Neuronal stem cell (in vitro differentiated cells): ENCODE data around the gene SIGLEC7.

Experiments used
- DNase-seq: peaks from one replicate; pipeline ENCODE4 v3.0.0-alpha.2; 2013; ENCODE audit warnings: low spot score
- H2AFZ ChIP-seq: one replicate; pipeline ENCODE4 v1.6.1; 2013; ENCODE audit warnings: mild to moderate bottlenecking, low read length, inconsistent platforms
- H2AK5ac ChIP-seq: 2 replicates; pipeline ENCODE4 v1.6.1; 2013; ENCODE audit warnings: low read depth, mild to moderate bottlenecking, inconsistent platforms, low read length, moderate library complexity, mixed read lengths
- H2BK120ac ChIP-seq: 2 replicates; pipeline ENCODE4 v1.6.1; 2013; ENCODE audit warnings: low read depth, mild to moderate bottlenecking, inconsistent platforms, low read length, moderate library complexity, mixed read lengths
- H2BK12ac ChIP-seq: one replicate; pipeline ENCODE4 v1.6.1; 2013; ENCODE audit warnings: low read length, inconsistent platforms
- H2BK15ac ChIP-seq: 2 replicates; pipeline ENCODE4 v1.6.1; 2013; ENCODE audit warnings: mild to moderate bottlenecking, low read length, inconsistent platforms, mixed read lengths
- H2BK5ac ChIP-seq: one replicate; pipeline ENCODE4 v1.6.1; 2013; ENCODE audit warnings: inconsistent platforms, mild to moderate bottlenecking, low read length, moderate library complexity
- H3K14ac ChIP-seq: one replicate; pipeline ENCODE4 v1.6.1; 2013; ENCODE audit warnings: low read length, inconsistent platforms
- H3K18ac ChIP-seq: 2 replicates; pipeline ENCODE4 v1.6.1; 2013; ENCODE audit warnings: low read length, inconsistent platforms
- H3K23ac ChIP-seq: 2 replicates; pipeline ENCODE4 v1.6.1; 2013; ENCODE audit warnings: low read depth, mild to moderate bottlenecking, mixed read lengths, low read length, inconsistent platforms; ENCODE audit not compliant: poor library complexity
- H3K27ac ChIP-seq: replicated peaks from 3 replicates; pipeline ENCODE4 v1.5.1; 2013; ENCODE audit warnings: low read length, inconsistent platforms
- H3K27me3 ChIP-seq, 3 experiments: 2 replicates each; pipeline ENCODE4 v1.6.1; 2013; ENCODE audit warnings: low read length in 3 of 3, mild to moderate bottlenecking in 2 of 3, inconsistent platforms in 1 of 3, low read depth in 1 of 3, mixed read lengths in 1 of 3, moderate library complexity in 1 of 3; ENCODE audit not compliant: control insufficient read depth in 3 of 3, insufficient read depth in 3 of 3
- H3K36me3 ChIP-seq, 2 donors: replicated peaks in 1 of 2; 2 replicates each; pipeline ENCODE4 v1.6.1; 2013; ENCODE audit warnings: low read length in 2 of 2; ENCODE audit not compliant: control insufficient read depth in 2 of 2, insufficient read depth in 2 of 2
- H3K4ac ChIP-seq: 2 replicates; pipeline ENCODE4 v1.6.1; 2013; ENCODE audit warnings: inconsistent platforms, mild to moderate bottlenecking, low read length, moderate library complexity
- H3K4me1 ChIP-seq, 2 donors: 1 replicate in 1 of 2; 2 replicates in 1 of 2; pipeline ENCODE4 v1.6.1; 2013; ENCODE audit warnings: low read length in 2 of 2, low read depth in 1 of 2; ENCODE audit not compliant: control insufficient read depth in 2 of 2, insufficient read depth in 1 of 2
- H3K4me2 ChIP-seq: one replicate; pipeline ENCODE4 v1.6.1; 2013; ENCODE audit warnings: mild to moderate bottlenecking, low read length, inconsistent platforms; ENCODE audit not compliant: insufficient read depth, poor library complexity, severe bottlenecking
- H3K4me3 ChIP-seq, 2 donors: 2 replicates each; pipeline ENCODE4 v1.5.1; 2013; ENCODE audit warnings: low read length in 2 of 2, mild to moderate bottlenecking in 2 of 2, inconsistent platforms in 1 of 2, moderate library complexity in 1 of 2
- H3K79me1 ChIP-seq: one replicate; pipeline ENCODE4 v1.6.1; 2013; ENCODE audit warnings: low read depth, mild to moderate bottlenecking, inconsistent platforms, low read length, moderate library complexity
- H3K9ac ChIP-seq: one replicate; pipeline ENCODE4 v1.6.1; 2013; ENCODE audit warnings: mild to moderate bottlenecking, low read depth, low read length, inconsistent platforms; ENCODE audit not compliant: poor library complexity
- H3K9me3 ChIP-seq, 2 donors: replicated peaks in 1 of 2; 2 replicates each; pipeline versions ENCODE3 to v1.6.1; 2013; ENCODE audit warnings: low read length in 2 of 2, mild to moderate bottlenecking in 2 of 2, inconsistent platforms in 1 of 2, low read depth in 1 of 2, mixed read lengths in 1 of 2, moderate library complexity in 1 of 2; ENCODE audit not compliant: control insufficient read depth in 2 of 2, insufficient read depth in 1 of 2
- H4K8ac ChIP-seq: one replicate; pipeline ENCODE4 v1.6.1; 2013; ENCODE audit warnings: low read depth, mild to moderate bottlenecking, inconsistent platforms, low read length, moderate library complexity
- H4K91ac ChIP-seq: one replicate; pipeline ENCODE4 v1.6.1; 2013; ENCODE audit warnings: low read length, low read depth, mild to moderate bottlenecking, inconsistent platforms; ENCODE audit not compliant: poor library complexity
- WGBS, 2 donors: extraction: QIAGEN DNeasy Blood & Tissue Kit; methylation state at CpG; one replicate each; pipeline ENCODE4 v1.1.7; 2013; ENCODE audit warnings: missing lambda C conversion rate in 2 of 2, mixed read lengths in 1 of 2; ENCODE audit not compliant: insufficient read length in 2 of 2, insufficient replicate concordance in 1 of 2; ENCODE audit errors: extremely low coverage in 2 of 2; 5-methylcytosine and 5-hydroxymethylcytosine counted together

SIGLEC7 gene

GRCh38 chr19:51201712-51202111 lies 59.6 kb downstream of the SIGLEC7 start:
- Histone ChIP-seq H2BK5ac (no peak overlapping the region), H2BK15ac (no peak overlapping the region), H2BK12ac (no peak overlapping the region), H3K14ac (peak overlapping the region; percentile 82), H3K23ac (peak overlapping the region; percentile 73), H2BK120ac (no peak overlapping the region), H4K8ac (no peak overlapping the region), H3K36me3 (no peaks in the 10 kb centered on the region), H3K9me3 (peaks cover 0 to 3% of the 10 kb centered on the region in 2 donors), H3K4ac (no peak overlapping the region), H3K27me3 (peaks cover 0 to 10% (median 0%) of the 10 kb centered on the region in 3 experiments), H3K4me2 (no peak overlapping the region), H3K9ac (no peak overlapping the region), H3K79me1 (peaks cover 2% of the 10 kb centered on the region), H4K91ac (no peak overlapping the region), H3K18ac (peak overlapping the region; percentile 8), H2AFZ (no peak overlapping the region), H3K4me1 (no peaks in the 10 kb centered on the region), H3K27ac (no peak overlapping the region), H3K4me3 (no peak overlapping the region), H2AK5ac (no peak overlapping the region)
- no peak for DNase-seq
- no CpG with 5 or more reads among the region's 5 CpGs for WGBS, 2 donors
